GM23248 (cell line): ENCODE measurements around the gene CCDC198.

Experiments used
- EZH2 ChIP-seq: fragments of 200-600 bp; sonication (generic); IDR thresholded peaks from 2 replicates; pipeline ENCODE4 v1.6.1; 2018; ENCODE audit warnings: antibody characterized with exemption, mild to moderate bottlenecking; ENCODE audit not compliant: insufficient read depth, poor library complexity, severe bottlenecking
- EZH2phosphoT487 ChIP-seq: fragments of 200-600 bp; sonication (generic); IDR thresholded peaks from 2 replicates; pipeline ENCODE4 v1.6.1; 2018; ENCODE audit warnings: antibody characterized with exemption, moderate library complexity, mild to moderate bottlenecking, low read depth; ENCODE audit not compliant: insufficient read depth

GRCh38 chr14:57420986-57421385, 72.7 kb downstream of the CCDC198 start:
- TF ChIP-seq EZH2phosphoT487: no peak
- no peak for TF ChIP-seq EZH2
